PC-3 (cell line): ENCODE results near the gene PGA3.

Experiments
- CTCF ChIP-seq: fragments of 300-600 bp; sonication (generic); conservative IDR thresholded peaks from 2 replicates; pipeline ENCODE4 v1.5.1; 2017; ENCODE audit warnings: antibody characterized with exemption, low read depth, mild to moderate bottlenecking, low read length
- EZH2 ChIP-seq: fragments of 300-600 bp; sonication (generic); IDR thresholded peaks from one replicate; pipeline ENCODE4 v1.6.1; 2017; ENCODE audit warnings: antibody characterized with exemption, mild to moderate bottlenecking, low read length; ENCODE audit not compliant: unreplicated experiment
- EZH2phosphoT487 ChIP-seq: fragments of 300-600 bp; sonication (generic); IDR thresholded peaks from 2 replicates; pipeline ENCODE4 v1.6.1; 2018; ENCODE audit warnings: mild to moderate bottlenecking, antibody characterized with exemption, low read length, borderline replicate concordance

- no peak for TF ChIP-seq EZH2
- no peak for TF ChIP-seq CTCF
- no peak for TF ChIP-seq EZH2phosphoT487
Observed at GRCh38 chr11:61157743-61158142, 45.6 kb upstream of the PGA3 start.
